Lung (tissue), 12 donors: ENCODE results near the gene TNPO1. TPM values are rescaled to one million over a fixed set of nuclear protein-coding genes. Genes with fewer than 3 reads are reported as not detected.
"Not testable (repeated sequence)": the region's sequence is repeated elsewhere in the genome, so short reads cannot be mapped to it uniquely, and the experiment has no call there.

Experiments
- ATAC-seq: fragments of 200-7000 bp; cut with Tn5 transposase; one replicate; pipeline ENCODE4 v1.9.1; 2020; ENCODE audit warnings: moderate number of reproducible peaks; ENCODE audit not compliant: insufficient read depth, low FRiP score
- DNase-seq, 3 donors: peaks; one replicate each; pipeline ENCODE4 v3.0.0-alpha.2; 2013 to 2017
- H3K27ac ChIP-seq, 2 donors: one replicate each; pipeline ENCODE4 v1.5.1; 2013; ENCODE audit warnings: mild to moderate bottlenecking in 2 of 2, moderate library complexity in 2 of 2, control low read depth in 1 of 2, inconsistent platforms in 1 of 2, low read depth in 1 of 2, low read length in 1 of 2
- H3K27me3 ChIP-seq, 3 donors: one replicate each; pipeline ENCODE4 v1.5.1; 2013; ENCODE audit warnings: low read length in 2 of 3; ENCODE audit not compliant: control insufficient read depth in 3 of 3, insufficient read depth in 3 of 3
- H3K36me3 ChIP-seq, 4 donors: one replicate each; pipeline ENCODE4 v1.5.1; 2013; ENCODE audit warnings: low read length in 4 of 4, mild to moderate bottlenecking in 1 of 4, moderate library complexity in 1 of 4; ENCODE audit not compliant: control insufficient read depth in 4 of 4, insufficient read depth in 4 of 4
- H3K4me1 ChIP-seq, 5 donors: one replicate each; pipeline ENCODE4 v1.5.1; 2013; ENCODE audit warnings: low read length in 5 of 5, mild to moderate bottlenecking in 2 of 5, moderate library complexity in 1 of 5; ENCODE audit not compliant: control insufficient read depth in 5 of 5, insufficient read depth in 5 of 5
- H3K4me3 ChIP-seq: one replicate; pipeline ENCODE4 v1.5.1; 2013; ENCODE audit warnings: mild to moderate bottlenecking, control low read depth, moderate library complexity
- H3K9ac ChIP-seq, 2 donors: one replicate each; pipeline ENCODE4 v1.5.1; 2013; ENCODE audit warnings: low read length in 2 of 2, control low read depth in 1 of 2; ENCODE audit not compliant: insufficient read depth in 1 of 2
- H3K9me3 ChIP-seq, 4 donors: one replicate each; pipeline ENCODE4 v1.5.1; 2013; ENCODE audit warnings: low read length in 3 of 4, mild to moderate bottlenecking in 1 of 4, moderate library complexity in 1 of 4; ENCODE audit not compliant: control insufficient read depth in 4 of 4, insufficient read depth in 3 of 4
- WGBS, 2 donors: extraction: QIAGEN DNeasy Blood & Tissue Kit; methylation state at CpG; one replicate each; pipeline ENCODE4 v1.1.7; 2013; 5-methylcytosine and 5-hydroxymethylcytosine counted together
- polyA plus RNA-seq, 2 donors: library from polyadenylated mRNA; stranded (reverse); fragments of 200-250 nt; gene quantifications; one replicate each; pipeline ENCODE4 v1.2.1, GENCODE V29; 2013
- total RNA-seq, 2 donors: library from RNA; depleted of rRNA in 1 of 2; stranded (reverse); fragments of >200 nt in 1 of 2; gene quantifications; one replicate each; pipeline ENCODE4 v1.2.1, GENCODE V29; 2014 to 2021
- TF ChIP-seq, protein P1 (sequence below): IDR thresholded peaks from 2 replicates; pipeline ENCODE4 v1.5.1; 2012; ENCODE audit warnings: mild to moderate bottlenecking; ENCODE audit errors: control extremely low read depth, extremely low read depth
- donor health status: control.
- donor health status: control.
- donor health status: Bipolar disorder and iron deficiency.
- donor health status: healthy.
- donor health status: DM: yes; HTN: yes; CAD: no.

TNPO1 gene
- total and polyA plus RNA-seq, 4 donors = 9.4 to 122 (median 50.8) TPM

DNA sequence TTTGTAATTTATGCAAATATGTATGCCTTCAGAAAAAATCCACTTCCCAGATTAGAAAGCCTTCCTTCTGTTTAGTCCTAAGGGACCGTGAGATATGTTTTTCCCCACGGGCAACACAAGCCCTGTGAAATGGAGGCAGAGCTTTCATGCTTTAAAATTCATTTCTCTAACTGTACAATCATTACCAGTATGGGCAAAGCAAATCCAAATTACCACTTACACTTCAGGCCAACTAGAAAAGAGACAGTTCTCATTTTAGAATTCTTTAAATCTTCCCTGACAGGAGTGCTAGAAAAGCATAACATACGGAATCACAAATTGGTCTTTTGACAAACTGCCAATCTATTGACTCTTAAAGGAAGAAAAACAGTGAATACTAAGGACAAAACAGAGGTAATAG lies 20.5 kb upstream of the TNPO1 start:
- H3K9me3 ChIP-seq = no peaks in the 10 kb centered on the region
- H3K4me1 ChIP-seq = no peaks in the 10 kb centered on the region
- no peak overlapping the region for H3K27ac ChIP-seq
- no peak overlapping the region for H3K4me3 ChIP-seq
- no peaks in the 10 kb centered on the region for H3K36me3 ChIP-seq
- no peak for DNase-seq
- TF ChIP-seq, protein P1, sequence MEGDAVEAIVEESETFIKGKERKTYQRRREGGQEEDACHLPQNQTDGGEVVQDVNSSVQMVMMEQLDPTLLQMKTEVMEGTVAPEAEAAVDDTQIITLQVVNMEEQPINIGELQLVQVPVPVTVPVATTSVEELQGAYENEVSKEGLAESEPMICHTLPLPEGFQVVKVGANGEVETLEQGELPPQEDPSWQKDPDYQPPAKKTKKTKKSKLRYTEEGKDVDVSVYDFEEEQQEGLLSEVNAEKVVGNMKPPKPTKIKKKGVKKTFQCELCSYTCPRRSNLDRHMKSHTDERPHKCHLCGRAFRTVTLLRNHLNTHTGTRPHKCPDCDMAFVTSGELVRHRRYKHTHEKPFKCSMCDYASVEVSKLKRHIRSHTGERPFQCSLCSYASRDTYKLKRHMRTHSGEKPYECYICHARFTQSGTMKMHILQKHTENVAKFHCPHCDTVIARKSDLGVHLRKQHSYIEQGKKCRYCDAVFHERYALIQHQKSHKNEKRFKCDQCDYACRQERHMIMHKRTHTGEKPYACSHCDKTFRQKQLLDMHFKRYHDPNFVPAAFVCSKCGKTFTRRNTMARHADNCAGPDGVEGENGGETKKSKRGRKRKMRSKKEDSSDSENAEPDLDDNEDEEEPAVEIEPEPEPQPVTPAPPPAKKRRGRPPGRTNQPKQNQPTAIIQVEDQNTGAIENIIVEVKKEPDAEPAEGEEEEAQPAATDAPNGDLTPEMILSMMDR = no peak
- no peaks in the 10 kb centered on the region for H3K27me3 ChIP-seq
- H3K9ac ChIP-seq = no peak overlapping the region
- WGBS, 2 donors = 87 to 90% methylated on average over 3 of the region's 3 CpGs
- ATAC-seq = no peak

DNA sequence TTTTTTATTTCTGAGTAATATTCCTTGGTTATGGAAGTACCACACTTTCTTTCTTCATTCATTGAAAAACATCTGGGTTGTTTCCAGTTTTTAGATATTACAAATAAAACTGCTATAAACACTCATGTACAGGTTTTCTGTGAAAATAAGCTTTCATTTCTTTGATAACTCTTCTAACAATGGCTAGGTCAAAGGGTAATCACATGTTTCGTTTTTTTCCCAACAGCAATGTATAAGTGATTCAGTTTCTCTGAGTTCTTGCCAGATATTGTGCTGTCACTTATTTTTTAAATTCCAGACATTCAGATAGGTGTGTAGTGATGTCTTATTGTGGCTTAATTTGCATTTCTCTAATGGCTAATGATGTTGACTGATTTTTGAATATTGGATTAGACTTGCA lies 16.7 kb upstream of the TNPO1 start:
- Histone ChIP-seq H3K9ac (no peak overlapping the region), H3K4me3 (no peak overlapping the region), H3K36me3 (no peaks in the 10 kb centered on the region), H3K27me3 (no peaks in the 10 kb centered on the region), H3K4me1 (no peaks in the 10 kb centered on the region), H3K9me3 (peaks cover 0 to 5% (median under 1%) of the 10 kb centered on the region in 4 donors), H3K27ac (no peak overlapping the region)
- 56 to 72% methylated on average over 1 of the region's 1 CpG for whole genome bisulfite sequencing, 2 donors
- no peak for ATAC-seq
- no peak for DNase-seq
- TF ChIP-seq, protein P1 = no peak

DNA sequence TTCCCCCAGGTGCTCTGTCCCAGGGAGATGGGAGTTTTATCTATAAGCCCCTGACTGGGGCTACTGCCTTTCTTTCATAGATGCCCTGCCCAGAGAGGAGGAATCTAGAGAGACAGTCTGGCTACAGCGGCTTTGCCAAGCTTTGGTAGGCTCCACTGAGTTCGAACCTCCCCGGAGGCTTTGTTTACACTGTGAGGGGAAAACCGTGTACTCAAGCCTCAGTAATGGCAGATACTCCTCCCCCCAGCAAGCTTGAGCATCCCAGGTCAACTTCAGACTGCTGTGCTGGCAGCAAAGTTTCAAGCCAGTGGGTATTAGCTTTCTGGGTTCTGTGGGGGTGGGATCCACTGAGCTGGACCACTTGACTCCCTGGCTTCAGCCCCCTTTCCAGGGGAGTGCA lies 7.8 kb upstream of the TNPO1 start:
- H3K27ac ChIP-seq, ATAC-seq, H3K4me1 ChIP-seq, H3K36me3 ChIP-seq, H3K9me3 ChIP-seq, H3K4me3 ChIP-seq, H3K9ac ChIP-seq, H3K27me3 ChIP-seq, DNase-seq: not testable (repeated sequence)
- 69 to 76% methylated on average over 4 of the region's 4 CpGs for WGBS, 2 donors

DNA sequence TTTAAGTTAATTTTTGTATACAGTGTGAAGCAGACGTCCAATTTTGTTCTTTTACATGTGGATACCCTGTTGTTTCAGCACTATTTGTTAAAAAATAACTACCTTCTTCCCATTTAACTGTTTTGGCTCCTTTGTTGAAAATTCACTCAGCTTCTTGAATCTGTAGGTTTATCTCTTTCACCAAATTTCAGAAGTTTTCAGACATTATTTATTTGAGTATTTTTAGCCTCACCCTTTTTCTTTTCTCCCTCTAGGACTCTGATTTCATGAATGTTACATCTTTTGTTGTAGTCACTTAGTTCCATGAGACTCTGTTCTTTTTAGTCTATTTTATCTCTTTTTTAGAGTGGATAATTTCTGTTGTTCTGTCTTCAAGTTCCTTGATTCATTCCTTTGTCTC lies 4.6 kb upstream of the TNPO1 start:
- 94 to 97% methylated on average over 1 of the region's 1 CpG for WGBS, 2 donors
- TF ChIP-seq, protein P1 = no peak

More for the DNA sequence above, 4.6 kb upstream of the TNPO1 start:
- no peaks in the 10 kb centered on the region for H3K27me3 ChIP-seq
- H3K27ac ChIP-seq = no peak overlapping the region
- peaks cover 0 to 4% (median 0%) of the 10 kb centered on the region in 5 donors for H3K4me1 ChIP-seq
- H3K9ac ChIP-seq = no peak overlapping the region
- DNase-seq = no peak
- peaks cover 0 to 3% (median 0%) of the 10 kb centered on the region in 4 donors for H3K36me3 ChIP-seq
- no peak overlapping the region for H3K4me3 ChIP-seq
- peaks cover 0 to 5% (median 0%) of the 10 kb centered on the region in 4 donors for H3K9me3 ChIP-seq
- ATAC-seq = no peak
